NB4 (cell line): ENCODE data around the gene SUSD4.

ENCODE experiments used
- MAX ChIP-seq: IDR thresholded peaks from 2 replicates; pipeline ENCODE4 v1.6.1; 2011; ENCODE audit warnings: low read depth, low read length
- POLR2A ChIP-seq: IDR thresholded peaks from 2 replicates; pipeline ENCODE4 v1.6.1; 2011; ENCODE audit warnings: mild to moderate bottlenecking; ENCODE audit not compliant: insufficient read length; ENCODE audit errors: extremely low read depth

DNA sequence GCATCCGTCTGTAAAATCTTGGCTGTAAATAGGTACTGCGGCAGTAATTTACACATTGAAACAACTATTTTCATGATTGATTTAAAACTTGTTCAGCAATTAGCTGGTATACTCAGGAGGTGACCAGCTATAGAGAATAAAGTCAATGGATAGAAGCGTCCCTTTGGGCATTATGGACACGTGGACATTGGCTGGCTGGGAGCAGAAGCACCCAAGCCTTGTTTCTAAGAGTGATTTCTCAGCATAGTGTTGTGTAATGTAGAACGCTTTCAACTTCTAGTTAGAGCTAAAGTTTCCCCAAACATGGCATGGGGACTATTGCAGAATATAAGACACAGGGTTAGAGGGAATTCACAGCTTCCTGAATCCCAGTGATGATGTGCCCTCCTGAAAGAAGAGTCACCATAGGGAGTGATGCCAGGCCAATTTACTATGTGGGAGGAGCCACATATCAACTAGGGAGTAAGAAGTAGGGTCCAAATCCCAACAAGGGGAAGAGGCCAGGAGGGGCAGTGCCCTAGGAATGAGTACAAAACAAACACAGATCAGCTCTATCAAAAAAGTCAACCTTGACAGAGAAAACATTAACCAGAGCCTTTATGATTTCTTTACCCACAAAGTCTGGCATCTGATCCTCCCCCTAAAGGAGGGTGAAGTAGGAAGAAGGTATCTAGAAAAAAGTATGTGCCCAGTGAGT lies 92.7 kb downstream of the SUSD4 start:
- TF ChIP-seq MAX (no peak), POLR2A (no peak)
